GM12872 (cell line): ENCODE data around the gene XYLT1.

ENCODE experiments used
- TF ChIP-seq, protein P1 (sequence below): IDR thresholded peaks from 3 replicates; pipeline ENCODE4 v1.5.1; 2011; ENCODE audit warnings: low read depth, mild to moderate bottlenecking, low read length, moderate library complexity; ENCODE audit not compliant: insufficient read depth

Gene XYLT1

DNA sequence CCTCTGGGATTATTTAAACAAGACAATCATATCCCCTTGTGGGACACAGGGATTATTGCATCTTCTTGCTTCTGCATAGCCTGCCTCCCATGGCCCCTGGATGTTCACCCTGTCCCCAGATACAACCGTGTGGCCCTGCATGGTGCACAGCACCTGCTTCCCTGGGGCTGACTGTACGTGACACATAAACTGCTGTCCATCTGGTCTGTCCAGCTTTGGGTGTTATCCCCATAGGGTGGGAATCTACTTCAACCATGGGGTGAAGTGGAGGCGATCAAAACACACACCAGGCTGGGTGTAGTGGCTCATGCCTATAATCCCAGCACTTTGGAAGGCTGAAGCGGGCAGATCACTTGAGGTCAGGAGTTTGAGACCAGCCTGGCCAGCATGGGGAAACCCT, 138.8 kb downstream of the XYLT1 start:
- TF ChIP-seq, protein P1, sequence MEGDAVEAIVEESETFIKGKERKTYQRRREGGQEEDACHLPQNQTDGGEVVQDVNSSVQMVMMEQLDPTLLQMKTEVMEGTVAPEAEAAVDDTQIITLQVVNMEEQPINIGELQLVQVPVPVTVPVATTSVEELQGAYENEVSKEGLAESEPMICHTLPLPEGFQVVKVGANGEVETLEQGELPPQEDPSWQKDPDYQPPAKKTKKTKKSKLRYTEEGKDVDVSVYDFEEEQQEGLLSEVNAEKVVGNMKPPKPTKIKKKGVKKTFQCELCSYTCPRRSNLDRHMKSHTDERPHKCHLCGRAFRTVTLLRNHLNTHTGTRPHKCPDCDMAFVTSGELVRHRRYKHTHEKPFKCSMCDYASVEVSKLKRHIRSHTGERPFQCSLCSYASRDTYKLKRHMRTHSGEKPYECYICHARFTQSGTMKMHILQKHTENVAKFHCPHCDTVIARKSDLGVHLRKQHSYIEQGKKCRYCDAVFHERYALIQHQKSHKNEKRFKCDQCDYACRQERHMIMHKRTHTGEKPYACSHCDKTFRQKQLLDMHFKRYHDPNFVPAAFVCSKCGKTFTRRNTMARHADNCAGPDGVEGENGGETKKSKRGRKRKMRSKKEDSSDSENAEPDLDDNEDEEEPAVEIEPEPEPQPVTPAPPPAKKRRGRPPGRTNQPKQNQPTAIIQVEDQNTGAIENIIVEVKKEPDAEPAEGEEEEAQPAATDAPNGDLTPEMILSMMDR: no peak

DNA sequence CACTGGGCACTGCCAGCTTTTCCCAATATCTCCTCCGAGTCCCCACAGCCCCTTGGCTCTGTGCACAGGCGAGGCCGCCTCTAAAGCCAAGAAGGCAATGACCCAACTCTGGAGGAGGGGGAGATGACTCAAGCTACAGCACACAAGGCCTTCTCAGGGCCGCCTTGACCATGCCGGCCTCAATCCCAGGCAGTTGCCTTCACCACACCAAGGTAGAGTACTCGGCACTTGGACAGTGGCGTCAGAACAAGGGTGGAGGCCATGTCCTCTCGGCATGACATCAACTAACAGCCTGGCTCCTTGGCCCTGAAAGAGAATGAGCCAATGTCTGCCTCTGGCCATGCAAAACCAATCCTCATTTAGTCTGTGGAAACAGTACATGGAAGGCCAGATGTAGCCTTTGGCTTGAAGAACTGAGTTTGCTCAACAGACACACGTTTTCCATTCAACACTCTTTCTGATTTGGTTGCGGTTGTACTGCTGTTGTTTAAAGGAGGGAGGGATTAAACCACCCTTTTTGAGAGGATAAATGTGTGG, 139.6 kb downstream of the XYLT1 start:
- TF ChIP-seq, protein P1: no peak

DNA sequence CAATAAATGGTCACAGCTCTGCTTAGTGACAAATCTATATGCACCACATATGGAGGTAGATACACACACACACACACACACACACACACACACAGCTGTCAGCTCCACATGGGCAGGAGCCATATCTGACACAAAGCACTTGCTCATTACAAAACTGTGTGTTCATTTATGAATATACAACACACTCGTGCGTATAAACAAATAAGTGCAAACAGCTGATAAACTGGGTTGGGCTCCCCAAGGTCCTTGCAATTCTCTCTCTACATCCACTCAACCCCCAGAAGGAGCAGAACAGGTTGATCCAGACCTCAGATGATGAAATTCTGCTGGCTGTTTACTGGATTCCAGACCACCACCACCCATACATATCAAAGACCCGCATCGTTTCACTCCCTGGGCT, 140.7 kb downstream of the XYLT1 start:
- TF ChIP-seq, protein P1: no peak

DNA sequence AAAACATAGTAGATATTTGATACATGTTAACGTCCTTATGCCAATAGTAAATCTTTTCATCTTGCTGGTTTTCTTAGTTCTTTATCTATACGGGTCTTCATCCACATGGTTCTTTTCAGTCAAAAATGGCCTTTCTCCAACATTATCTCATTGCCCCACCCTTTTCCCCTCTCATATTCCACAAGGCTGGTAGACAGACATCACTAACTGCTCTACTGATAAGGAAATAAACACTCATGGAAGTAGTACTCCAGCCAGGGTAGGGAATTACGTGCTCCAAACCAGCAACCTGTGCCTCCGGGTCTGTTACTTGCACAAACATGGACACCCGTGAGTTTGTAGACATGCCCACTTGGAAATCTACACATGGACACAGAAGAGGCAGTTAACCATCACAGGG, 141.4 kb downstream of the XYLT1 start:
- TF ChIP-seq, protein P1: no peak

DNA sequence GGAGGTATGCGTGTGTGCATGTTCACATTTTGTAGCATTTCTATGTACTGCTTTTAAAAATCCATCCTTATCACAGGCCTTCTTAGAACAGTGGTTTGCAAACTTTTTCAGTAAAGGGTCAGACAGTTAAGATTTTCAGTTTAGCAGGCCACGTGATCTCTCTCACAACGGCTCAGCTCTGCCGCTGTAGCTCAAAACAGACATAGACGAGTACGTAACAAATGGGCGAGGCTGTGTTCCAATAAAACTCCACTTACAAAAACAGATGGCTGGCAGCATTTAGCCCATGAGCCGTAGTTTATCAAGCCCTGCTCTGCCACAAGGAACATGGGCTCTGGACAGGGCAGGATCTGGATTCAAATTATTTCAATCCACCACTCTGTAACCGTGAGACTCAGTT, 141.8 kb downstream of the XYLT1 start:
- TF ChIP-seq, protein P1: no peak

DNA sequence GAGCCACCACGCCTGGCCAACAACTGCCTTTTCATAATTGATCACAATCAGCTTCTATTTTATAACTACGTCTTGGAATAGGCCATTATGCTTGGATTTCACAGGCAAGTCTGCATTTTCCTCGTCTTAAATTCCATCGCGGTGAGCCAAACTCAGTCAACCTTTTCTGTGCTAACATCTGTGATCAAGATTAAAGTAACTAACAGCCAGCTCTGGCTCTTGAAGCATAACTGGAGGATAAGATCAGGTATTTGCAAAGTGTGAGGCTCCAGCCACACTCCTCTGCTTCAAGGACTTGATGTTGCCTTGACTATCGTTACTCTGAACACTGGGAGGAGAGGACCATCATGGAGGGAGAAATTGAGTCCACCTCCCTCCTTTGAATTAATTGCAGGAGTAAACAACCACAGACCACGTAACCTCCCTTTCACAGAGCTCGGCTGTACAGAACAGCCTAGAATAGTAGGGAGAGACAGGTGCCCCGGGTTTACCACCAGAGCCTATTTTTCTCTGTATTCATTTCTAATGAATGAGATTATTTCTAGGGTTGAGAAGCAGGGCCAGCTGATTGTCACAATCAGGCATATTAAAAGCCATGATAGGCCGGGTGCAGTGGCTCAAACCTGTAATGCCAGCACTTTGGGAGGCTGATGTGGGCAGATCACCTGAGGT, 143.0 kb downstream of the XYLT1 start:
- TF ChIP-seq, protein P1: no peak

DNA sequence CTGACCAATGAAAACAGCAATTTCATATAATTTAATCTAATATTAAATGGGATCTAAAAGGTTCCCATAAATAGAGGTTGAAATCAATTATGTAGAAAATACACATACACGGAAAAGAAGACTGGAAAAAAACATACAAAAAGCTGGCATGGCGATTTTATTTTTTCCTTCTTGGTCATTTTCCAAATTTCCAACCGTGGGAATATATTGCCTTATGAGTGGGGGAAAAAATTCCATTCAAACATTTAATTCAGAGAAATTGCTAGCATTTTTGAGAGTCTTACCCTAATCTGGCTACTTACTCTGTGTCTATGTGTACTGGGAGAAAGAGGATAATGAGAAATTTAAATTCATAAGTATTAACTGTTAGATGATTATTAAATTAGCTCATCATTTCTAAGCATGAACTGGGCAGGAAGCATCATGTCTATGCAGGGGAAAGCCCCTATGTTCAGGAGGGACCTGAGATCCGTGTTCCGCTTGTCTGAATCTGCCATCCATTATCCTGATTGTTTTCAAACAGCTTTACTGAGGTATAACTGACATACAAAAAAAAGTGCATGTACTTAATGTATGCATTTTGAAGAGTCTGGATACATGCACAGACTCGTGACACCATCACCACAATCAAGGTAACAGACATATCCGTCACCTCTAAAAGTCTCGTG, 145.2 kb downstream of the XYLT1 start:
- TF ChIP-seq, protein P1: no peak
